RWPE2 (cell line): ENCODE results near the gene DBH.

Experiments used
- ATAC-seq: fragments of 200-7000 bp; cut with Tn5 transposase; 3 replicates; pipeline ENCODE4 v1.9.1; 2021; ENCODE audit warnings: low read depth
- DNase-seq: peaks from one replicate; pipeline ENCODE4 v3.0.0-alpha.2; 2020; ENCODE audit warnings: low spot score
- H3K27ac ChIP-seq: fragments of 450-650 bp; 2 replicates; pipeline ENCODE4 v1.5.1; 2017; ENCODE audit warnings: mild to moderate bottlenecking; ENCODE audit not compliant: poor library complexity, severe bottlenecking
- H3K27me3 ChIP-seq: fragments of 250-450 bp; sonication (Bioruptor Pico); 2 replicates; pipeline ENCODE4 v1.5.1; 2021; ENCODE audit warnings: mild to moderate bottlenecking, moderate library complexity; ENCODE audit not compliant: insufficient read depth, poor library complexity, severe bottlenecking
- H3K36me3 ChIP-seq: fragments of 250-450 bp; sonication (Bioruptor Pico); 2 replicates; pipeline ENCODE4 v1.5.1; 2020; ENCODE audit warnings: low read depth, mild to moderate bottlenecking, moderate library complexity
- H3K4me1 ChIP-seq: fragments of 250-450 bp; sonication (Bioruptor Pico); 2 replicates; pipeline ENCODE4 v1.5.1; 2021; ENCODE audit warnings: mild to moderate bottlenecking, moderate library complexity; ENCODE audit not compliant: insufficient read depth, poor library complexity, severe bottlenecking
- H3K4me3 ChIP-seq: fragments of 250-450 bp; sonication (Bioruptor Pico); 2 replicates; pipeline ENCODE4 v1.5.1; 2021; ENCODE audit warnings: mild to moderate bottlenecking, moderate library complexity; ENCODE audit not compliant: severe bottlenecking
- H3K9me3 ChIP-seq: fragments of 250-450 bp; sonication (Bioruptor Pico); 2 replicates; pipeline ENCODE4 v1.5.1; 2021; ENCODE audit warnings: mild to moderate bottlenecking, moderate library complexity; ENCODE audit not compliant: severe bottlenecking
- CTCF ChIP-seq: fragments of 450-650 bp; IDR thresholded peaks from one replicate; pipeline ENCODE4 v1.5.1; 2017; ENCODE audit warnings: mild to moderate bottlenecking, moderate library complexity; ENCODE audit not compliant: poor library complexity, severe bottlenecking

Gene DBH

DNA sequence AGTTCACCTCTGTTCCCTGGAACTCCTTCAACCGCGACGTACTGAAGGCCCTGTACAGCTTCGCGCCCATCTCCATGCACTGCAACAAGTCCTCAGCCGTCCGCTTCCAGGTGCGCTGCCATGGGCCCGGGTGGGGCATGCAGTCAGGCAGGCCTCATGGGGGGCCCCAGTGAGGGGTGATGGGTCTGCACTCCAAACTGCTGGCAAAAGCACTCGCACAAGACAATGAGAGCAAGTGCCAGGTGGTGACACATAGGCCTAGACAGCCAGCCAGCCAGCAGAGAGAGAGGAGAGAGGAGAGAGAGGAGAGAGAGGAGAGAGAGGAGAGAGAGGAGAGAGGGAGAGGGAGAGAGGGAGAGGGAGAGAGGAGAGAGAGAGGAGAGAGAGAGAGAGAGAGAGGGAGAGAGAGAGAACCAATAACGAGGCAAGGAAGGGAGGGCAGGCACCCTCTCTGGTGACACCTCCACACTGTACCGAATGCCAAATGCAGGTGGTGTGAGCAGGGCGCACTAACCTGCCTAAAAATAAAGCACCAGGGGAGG, 21.0 kb downstream of the DBH start:
- no peak for DNase-seq
- Histone ChIP-seq H3K4me3 (no peak overlapping the region), H3K4me1 (no peaks in the 10 kb centered on the region), H3K36me3 (no peaks in the 10 kb centered on the region), H3K9me3 (no peaks in the 10 kb centered on the region), H3K27ac (no peak overlapping the region), H3K27me3 (peaks cover 69% of the 10 kb centered on the region)
- TF ChIP-seq CTCF, result no peak
- no peak for ATAC-seq

GRCh38 chr9:133658442-133659431, 22.6 kb downstream of the DBH start:
- TF ChIP-seq CTCF, result no peak
- DNase-seq (no peak), ATAC-seq (peak; percentile 82)
- Histone ChIP-seq H3K4me3 (no peak overlapping the region), H3K36me3 (no peaks in the 10 kb centered on the region), H3K4me1 (no peaks in the 10 kb centered on the region), H3K9me3 (no peaks in the 10 kb centered on the region), H3K27me3 (peaks cover 68% of the 10 kb centered on the region), H3K27ac (no peak overlapping the region)

DNA sequence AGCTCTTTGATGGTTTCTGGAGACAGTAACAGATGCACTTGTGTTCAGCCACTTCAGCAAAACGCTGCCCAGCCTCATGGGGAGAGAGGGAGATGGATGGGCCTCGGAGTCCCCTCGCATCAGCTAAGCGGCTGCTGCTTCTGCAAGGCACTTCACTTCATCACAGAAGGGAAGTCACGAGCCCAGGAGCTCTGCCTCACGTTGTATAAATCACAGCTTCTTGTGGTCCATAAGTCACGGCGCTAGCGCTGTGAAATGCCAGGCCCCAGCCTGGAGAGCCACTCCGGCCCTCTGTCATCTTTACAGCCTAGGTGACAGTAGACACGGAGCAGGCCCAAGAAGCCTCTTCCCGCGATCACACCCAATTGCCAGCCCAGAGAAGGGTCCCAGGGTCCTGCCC, 23.4 kb downstream of the DBH start:
- Histone ChIP-seq H3K36me3 (no peaks in the 10 kb centered on the region), H3K27me3 (peaks cover 63% of the 10 kb centered on the region), H3K9me3 (no peaks in the 10 kb centered on the region), H3K4me1 (no peaks in the 10 kb centered on the region), H3K4me3 (no peak overlapping the region), H3K27ac (no peak overlapping the region)
- no peak for ATAC-seq
- no peak for TF ChIP-seq CTCF
- no peak for DNase-seq

GRCh38 chr9:133661846-133662540, 25.8 kb downstream of the DBH start:
- no peaks in the 10 kb centered on the region for H3K36me3 ChIP-seq
- DNase-seq (no peak), ATAC-seq (no peak)
- no peak for TF ChIP-seq CTCF
- no peak overlapping the region for H3K27ac ChIP-seq
- peaks cover 38% of the 10 kb centered on the region for H3K27me3 ChIP-seq
- H3K9me3 ChIP-seq, result no peaks in the 10 kb centered on the region
- no peaks in the 10 kb centered on the region for H3K4me1 ChIP-seq
- H3K4me3 ChIP-seq, result no peak overlapping the region
